NCI-H526 treated with DMSO at 0.1 percent for 48 hours (cell line): Measurements from ENCODE around the gene XYLT2.
"Not testable (repeated sequence)": the region's sequence is repeated elsewhere in the genome, so short reads cannot be mapped to it uniquely, and the experiment has no call there.

Experiments used
- DNase-seq: peaks from one replicate; lab custom pipeline; 2025; lab: John Stamatoyannopoulos, UW

The XYLT2 gene

GRCh38 chr17:50319306-50320004 is 26.5 kb upstream of the XYLT2 start:
- no peak for DNase-seq

DNA sequence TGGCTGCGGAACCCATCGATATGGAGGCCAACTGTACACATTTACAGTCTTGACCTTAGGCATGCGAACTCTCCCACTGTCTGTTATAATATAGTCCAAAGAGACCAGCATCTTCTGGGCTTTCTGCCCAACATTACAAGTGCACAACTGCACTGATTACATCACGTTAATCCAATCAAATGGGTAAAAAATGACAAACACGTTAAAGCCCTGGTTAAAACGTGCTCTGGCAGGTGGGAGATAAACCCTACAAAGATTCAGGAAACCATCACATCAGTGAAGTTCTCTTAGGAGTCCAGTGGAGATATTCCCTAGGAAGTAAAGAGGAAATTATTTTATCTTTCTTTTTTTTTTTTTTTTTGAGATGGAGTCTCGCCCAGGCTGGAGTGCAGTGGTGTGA is 23.7 kb upstream of the XYLT2 start:
- DNase-seq: no peak

- no peak for DNase-seq
Measured at GRCh38 chr17:50323060-50323459, 22.9 kb upstream of the XYLT2 start.

DNA sequence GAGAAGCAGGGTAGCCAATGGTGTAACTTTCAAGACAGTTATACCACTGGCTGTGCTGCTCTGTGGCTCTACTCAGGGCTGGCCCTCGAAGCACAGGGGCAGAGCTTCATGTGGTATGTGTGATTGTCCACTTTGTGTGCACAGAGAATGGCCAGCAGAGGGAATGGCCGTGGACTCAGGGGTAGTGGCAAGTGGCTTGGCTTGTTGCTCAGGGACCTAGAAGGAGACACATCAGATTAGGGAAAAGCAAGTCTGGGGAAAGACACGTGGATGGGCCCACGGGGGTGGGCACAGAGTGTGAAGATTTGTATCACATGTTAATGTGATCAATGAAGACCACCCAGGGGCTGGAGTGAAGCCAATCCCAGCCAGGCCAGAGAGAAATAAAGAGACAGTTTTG is 20.0 kb upstream of the XYLT2 start:
- DNase-seq: no peak

- no peak for DNase-seq
Measured at GRCh38 chr17:50326831-50327364, 19.0 kb upstream of the XYLT2 start.

DNA sequence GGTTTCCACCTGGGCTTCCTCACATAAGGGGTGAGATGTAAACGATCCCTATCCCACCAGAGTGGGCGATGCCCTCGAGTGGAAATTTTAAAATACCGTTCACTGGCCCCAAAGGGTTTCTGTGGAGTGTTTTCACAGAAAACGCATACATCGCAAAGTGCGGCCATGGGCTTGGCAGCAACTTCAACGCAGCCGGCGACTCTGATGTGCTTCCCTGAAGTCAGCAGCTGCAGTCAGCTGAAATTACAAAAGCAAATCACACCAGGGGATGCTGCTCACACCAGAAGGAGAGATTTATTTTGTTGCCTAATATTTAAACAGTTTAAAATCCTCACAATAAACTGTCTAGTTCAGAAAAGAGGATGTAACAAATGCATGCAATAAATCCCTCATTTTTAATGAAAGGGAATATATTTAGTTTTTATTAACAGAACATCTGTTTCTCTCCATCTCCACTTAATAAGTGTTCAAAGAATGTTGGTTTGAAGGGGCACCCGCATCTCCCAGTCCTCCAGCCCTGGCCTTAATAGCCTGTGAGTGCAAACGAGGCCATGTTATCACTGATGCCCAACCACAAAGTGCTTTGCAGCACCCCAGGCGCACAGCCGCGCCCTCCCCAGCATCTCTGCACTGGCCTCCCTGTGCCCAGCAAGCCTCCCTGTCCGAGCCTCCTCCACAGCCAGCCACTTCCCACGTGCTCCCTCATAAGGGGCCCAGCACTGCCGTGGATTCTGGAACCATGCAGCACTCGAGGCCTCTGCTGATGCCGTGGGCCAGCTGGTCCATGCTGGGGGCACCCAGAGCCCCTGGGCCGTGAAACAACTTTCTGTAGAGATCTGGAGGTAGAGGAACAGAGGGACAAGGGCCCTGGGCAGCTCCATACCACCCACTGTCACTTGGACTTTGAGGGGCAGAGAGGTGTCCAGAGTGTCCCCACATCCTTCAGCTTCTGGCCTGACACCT is 17.3 kb upstream of the XYLT2 start:
- DNase-seq: no peak

GRCh38 chr17:50329716-50330115 is 16.2 kb upstream of the XYLT2 start:
- no peak for DNase-seq

DNA sequence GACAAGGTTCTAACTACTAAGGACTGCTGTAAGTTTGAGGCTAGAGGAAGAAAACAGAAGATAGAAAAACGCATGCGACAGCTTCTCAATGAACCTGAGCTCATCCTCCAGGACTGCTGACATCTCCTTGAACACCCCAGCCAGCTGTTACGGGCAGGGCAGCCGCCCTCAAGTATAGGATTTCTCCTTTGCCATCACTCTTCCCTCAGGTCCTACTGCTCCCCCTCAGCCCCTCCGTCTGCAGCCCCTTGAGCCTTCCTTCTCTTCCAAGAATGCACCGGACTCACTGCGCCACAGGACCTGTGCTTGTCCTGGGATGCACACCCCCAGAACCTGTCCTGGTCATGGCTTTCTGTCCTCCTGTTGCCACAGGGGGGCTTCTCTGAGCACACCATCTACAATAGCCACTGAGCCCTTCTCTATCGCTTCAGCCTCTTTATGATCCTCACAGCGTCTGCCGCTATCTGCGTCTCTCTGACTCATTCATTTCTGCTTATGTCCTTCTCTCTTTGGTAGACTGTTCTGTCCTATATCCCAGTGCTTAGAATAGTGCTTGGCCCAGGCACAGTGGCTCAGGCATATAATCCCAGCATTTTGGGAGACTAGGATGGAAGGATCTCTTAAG is 15.7 kb upstream of the XYLT2 start:
- DNase-seq: no peak

DNA sequence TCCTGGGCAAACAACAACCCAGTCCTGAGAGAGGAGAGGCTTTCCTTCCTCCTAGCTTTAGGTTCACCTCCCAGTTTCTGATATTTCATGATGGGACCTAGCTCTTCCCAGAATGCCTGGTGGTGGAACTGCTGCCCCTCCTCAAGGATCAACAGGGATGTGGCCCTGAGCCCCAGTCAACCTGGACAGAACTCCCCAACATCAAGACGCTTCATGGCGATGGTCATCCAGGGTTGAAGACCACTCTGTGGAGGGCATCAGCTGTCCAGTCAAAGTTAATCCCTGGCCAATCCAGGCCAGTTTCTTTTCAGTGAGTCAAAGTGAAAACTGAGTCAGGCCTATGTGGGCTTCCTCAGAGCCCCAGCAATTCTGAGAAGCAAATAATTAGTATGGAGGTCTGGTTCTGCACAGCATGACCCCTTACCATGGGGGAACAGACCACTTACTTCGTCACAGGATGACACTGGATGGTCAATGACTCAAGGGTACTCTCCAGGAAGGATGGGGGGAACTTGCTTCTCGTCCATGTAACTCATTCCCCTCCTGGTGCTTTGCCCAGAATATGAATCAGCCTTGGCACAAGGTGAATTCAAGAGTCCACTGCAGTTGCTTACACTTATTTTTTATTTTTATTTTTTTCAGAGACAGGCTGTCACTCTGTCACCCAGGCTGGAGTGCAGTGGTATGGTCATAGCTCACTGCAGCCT is 14.7 kb upstream of the XYLT2 start:
- no peak for DNase-seq

GRCh38 chr17:50332196-50332595 is 13.7 kb upstream of the XYLT2 start:
- no peak for DNase-seq

DNA sequence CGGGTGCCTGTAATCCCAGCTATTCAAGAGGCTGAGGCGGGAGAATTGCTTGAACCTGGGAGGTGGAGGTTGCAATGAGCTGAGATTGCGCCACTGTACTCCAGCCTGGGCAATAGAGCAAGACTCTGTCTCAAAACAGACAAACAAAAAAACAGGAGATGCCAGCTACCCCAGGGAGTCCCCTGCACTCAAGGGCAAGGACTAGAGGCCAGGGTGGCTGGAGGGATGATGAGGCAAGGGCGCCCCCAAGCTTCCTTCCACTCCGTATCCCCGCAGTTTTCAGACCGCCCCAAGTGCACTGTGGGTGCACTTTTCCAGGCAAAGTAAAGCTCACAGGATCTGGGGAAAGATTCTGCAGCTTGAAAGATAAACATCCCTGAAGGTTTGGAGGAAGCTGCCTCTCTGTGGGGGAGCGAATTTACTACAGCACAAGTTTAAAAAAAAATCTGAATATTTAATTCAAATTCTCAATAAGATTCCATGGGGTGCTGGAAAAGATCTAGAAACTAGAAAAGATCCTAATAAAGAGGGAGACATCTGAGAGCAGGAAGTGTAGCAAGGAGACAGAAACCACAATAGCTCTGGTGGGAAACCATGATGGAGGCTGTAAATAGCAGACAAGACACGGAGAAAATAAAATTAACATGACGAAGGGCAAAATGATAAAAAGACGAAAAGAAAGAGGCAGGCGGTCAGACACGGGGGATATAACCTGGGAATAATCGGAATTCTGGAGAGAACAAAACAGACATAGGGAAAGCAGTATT is 12.5 kb upstream of the XYLT2 start:
- not testable (repeated sequence) for DNase-seq

DNA sequence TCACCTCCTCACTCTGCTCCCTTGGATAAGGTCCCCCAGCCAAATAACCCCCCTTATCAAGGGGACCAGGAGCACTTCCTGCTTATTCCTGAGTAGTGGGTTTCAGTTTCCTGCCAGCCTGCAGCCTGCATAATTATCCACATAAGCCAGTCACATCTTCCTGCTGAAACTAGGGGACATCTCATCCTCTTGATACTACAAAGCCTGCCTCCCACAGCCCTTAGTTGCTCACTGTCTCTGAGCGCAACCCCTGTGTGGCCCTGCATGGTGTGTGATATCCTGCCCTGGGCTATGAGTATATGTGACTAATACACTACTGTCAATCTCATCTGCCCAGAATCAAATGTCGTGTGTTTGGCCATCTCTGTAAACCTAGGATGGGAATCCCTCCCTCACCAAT is 8.0 kb upstream of the XYLT2 start:
- DNase-seq: no peak

- DNase-seq: no peak
Measured at GRCh38 chr17:50338645-50339044, 7.3 kb upstream of the XYLT2 start.

- DNase-seq: no peak
Measured at GRCh38 chr17:50339381-50339780, 6.5 kb upstream of the XYLT2 start.

GRCh38 chr17:50344731-50345365 is 1.1 kb upstream of the XYLT2 start:
- no peak for DNase-seq

DNA sequence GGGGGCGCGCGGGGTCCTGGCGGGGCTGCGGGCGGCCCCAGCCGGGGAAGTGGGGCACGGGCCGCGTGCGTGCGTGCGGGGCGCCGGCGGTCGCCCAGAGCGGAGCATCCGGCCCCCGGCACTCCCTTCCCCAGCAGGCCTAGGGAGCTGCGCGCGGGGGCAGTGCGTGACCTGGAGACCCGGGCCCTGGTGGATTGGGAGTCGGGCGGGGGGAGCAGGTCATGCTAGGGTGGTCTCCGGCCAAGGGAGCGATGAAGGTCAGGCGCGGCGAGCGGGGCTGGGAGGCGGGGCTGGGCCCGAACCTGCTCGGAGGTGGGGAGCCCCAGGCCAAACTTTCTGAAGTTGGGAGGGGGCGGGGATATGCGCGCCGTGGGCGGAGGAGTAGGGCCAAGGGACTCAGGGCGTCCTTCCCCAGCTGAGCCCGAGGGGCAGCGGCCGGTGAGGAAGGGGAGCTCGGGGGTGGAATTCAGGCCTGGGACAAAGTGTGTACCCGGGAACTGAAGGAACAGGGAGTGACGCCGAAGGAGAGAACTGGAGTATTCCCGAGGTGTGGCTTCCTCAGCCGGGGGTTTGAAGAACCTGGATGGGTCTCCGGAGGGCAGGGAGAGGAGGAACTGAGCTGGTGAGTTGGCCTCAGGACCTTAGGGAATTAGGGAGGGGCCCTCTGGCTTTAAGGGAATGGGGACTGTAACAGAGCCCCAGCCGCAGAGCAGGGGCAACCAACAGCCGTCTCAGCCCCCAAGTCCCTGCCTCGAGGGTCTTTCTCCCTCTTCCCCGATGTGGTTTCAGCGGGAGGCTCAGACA is 589 bp downstream of the XYLT2 start:
- peak; percentile 12 for DNase-seq

DNA sequence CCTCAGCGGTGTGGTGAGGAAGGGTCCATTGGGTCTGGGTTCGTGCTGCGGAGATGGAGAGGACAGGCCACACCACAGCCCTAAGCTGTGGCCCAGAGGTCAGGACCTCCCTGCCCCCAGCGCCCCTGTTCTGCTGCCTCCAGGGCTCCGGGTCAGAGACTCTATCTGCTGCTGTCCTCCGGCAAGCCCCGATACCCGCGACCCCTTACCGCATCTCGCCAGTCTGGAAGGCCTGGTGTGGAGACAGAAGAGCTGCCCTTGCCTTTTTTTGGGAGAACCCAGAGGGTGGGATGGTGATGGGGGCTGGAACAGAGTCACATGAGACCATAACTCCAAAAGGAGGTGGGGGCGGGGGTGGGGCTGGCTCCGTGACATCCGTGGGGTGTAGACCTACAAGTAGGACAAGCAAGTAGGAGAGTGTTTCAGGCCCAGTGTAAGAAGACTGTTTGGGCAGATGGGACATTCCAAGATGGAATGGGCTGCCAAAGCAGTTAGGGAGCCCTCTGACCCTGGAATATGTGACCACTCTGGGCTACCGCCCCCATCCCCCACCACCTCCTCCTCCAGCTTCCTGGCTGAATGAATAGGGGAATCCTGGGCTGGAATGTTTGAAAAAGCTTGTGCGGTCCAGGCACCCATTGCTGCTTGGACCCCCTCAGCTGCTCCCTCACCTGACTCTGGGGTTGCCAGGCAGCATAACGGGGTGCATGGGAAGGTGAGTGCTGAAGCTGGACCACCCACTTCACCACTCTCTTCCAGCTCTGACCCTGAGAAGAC is 1.4 kb downstream of the XYLT2 start:
- no peak for DNase-seq

- DNase-seq: no peak
Measured at GRCh38 chr17:50347894-50348291, 2.0 kb downstream of the XYLT2 start.
